ENCODE results near the gene HOOK2. TPM values are rescaled to one million over a fixed set of nuclear protein-coding genes. Genes with fewer than 3 reads are reported as not detected.

Gene HOOK2
- total and polyA plus RNA-seq, 9 of the 15 experiments (the other 6 are each of a cell fraction or from before 2014, with no cell fraction given): 1.3 to 17.2 (median 9.9) TPM

GRCh38 chr19:12774588-12775555 is at the start of gene HOOK2 (continued):
- TF ChIP-seq SNIP1 (IDR thresholded peaks at IDR 0.05; ENCODE audit: low read depth) (no peak), ZBTB9 (CRISPR knock-in tag; IDR thresholded peaks at IDR 0.05) (0 out of 2 replicates have a peak, but pooled peaks have one; percentile 21), MYC (IDR thresholded peaks at IDR 0.05; ENCODE audit: low read depth, low read length) (peak; percentile 28; the same call in 1 of the 2 replicates), MYC (CRISPR knock-in tag; IDR thresholded peaks at IDR 0.05; ENCODE audit: borderline replicate concordance, low read depth) (peak; percentile 70; the same call in 1 of the 2 replicates), ZNF384 (IDR thresholded peaks at IDR 0.05; ENCODE audit: low read depth, low read length) (no peak), ELF2 (CRISPR knock-in tag; IDR thresholded peaks at IDR 0.05) (no peak), POLR2AphosphoS2 (IDR thresholded peaks at IDR 0.05; ENCODE audit: low read length) (no peak), ATF2 (CRISPR knock-in tag; IDR thresholded peaks at IDR 0.05) (no peak), ZNF217 (CRISPR knock-in tag; IDR thresholded peaks at IDR 0.05) (no peak)
